Mesenchymal stem cell (in vitro differentiated cells and primary cell): Measurements from ENCODE around the gene EXD3.

Experiments
- DNase-seq: peaks from one replicate; pipeline ENCODE4 v3.0.0-alpha.2; 2013
- H2AFZ ChIP-seq: one replicate; pipeline ENCODE4 v1.6.1; 2013; ENCODE audit warnings: low read depth, mild to moderate bottlenecking, control low read depth, inconsistent platforms, low read length, moderate library complexity
- H2AK5ac ChIP-seq: 2 replicates; pipeline ENCODE4 v1.6.1; 2013; ENCODE audit warnings: low read length, moderate library complexity, mild to moderate bottlenecking, inconsistent platforms; ENCODE audit not compliant: severe bottlenecking
- H2BK120ac ChIP-seq: one replicate; pipeline ENCODE4 v1.6.1; 2013; ENCODE audit warnings: low read depth, mild to moderate bottlenecking, inconsistent platforms, low read length, moderate library complexity
- H2BK12ac ChIP-seq, 2 experiments: one replicate each; pipeline ENCODE4 v1.6.1; 2013; ENCODE audit warnings: inconsistent platforms in 2 of 2, low read length in 2 of 2, mild to moderate bottlenecking in 2 of 2, moderate library complexity in 2 of 2, control low read depth in 1 of 2
- H2BK15ac ChIP-seq: one replicate; pipeline ENCODE4 v1.6.1; 2013; ENCODE audit warnings: mild to moderate bottlenecking, low read depth, inconsistent platforms; ENCODE audit not compliant: poor library complexity, severe bottlenecking
- H2BK5ac ChIP-seq: 2 replicates; pipeline ENCODE4 v1.6.1; 2013; ENCODE audit warnings: low read depth, mild to moderate bottlenecking, low read length, control low read depth, inconsistent platforms; ENCODE audit not compliant: poor library complexity, severe bottlenecking
- H3K14ac ChIP-seq, 2 experiments: one replicate each; pipeline ENCODE4 v1.6.1; 2013; ENCODE audit warnings: inconsistent platforms in 2 of 2, low read length in 2 of 2, control low read depth in 1 of 2, mild to moderate bottlenecking in 1 of 2, moderate library complexity in 1 of 2
- H3K18ac ChIP-seq, 2 experiments: one replicate each; pipeline ENCODE4 v1.6.1; 2013; ENCODE audit warnings: inconsistent platforms in 2 of 2, low read length in 2 of 2, control low read depth in 1 of 2, low read depth in 1 of 2, mild to moderate bottlenecking in 1 of 2
- H3K23ac ChIP-seq, 2 experiments: one replicate each; pipeline ENCODE4 v1.6.1; 2013; ENCODE audit warnings: inconsistent platforms in 2 of 2, low read length in 2 of 2, mild to moderate bottlenecking in 2 of 2, moderate library complexity in 2 of 2, control low read depth in 1 of 2
- H3K27ac ChIP-seq: 2 replicates; pipeline ENCODE4 v1.5.1; 2013; ENCODE audit warnings: mild to moderate bottlenecking, moderate library complexity, low read length, control low read depth, inconsistent platforms; ENCODE audit not compliant: poor library complexity, severe bottlenecking
- H3K27me3 ChIP-seq, 2 experiments: 2 replicates each; pipeline versions ENCODE4 v1.6.1 to v1.7.0; 2013; ENCODE audit warnings: low read length in 2 of 2, mild to moderate bottlenecking in 2 of 2, moderate library complexity in 2 of 2, control low read depth in 1 of 2, inconsistent platforms in 1 of 2; ENCODE audit not compliant: control insufficient read depth in 1 of 2, insufficient read depth in 1 of 2
- H3K36me3 ChIP-seq, 2 experiments: 2 replicates each; pipeline versions ENCODE4 v1.6.1 to v1.7.0; 2013; ENCODE audit warnings: low read length in 2 of 2, control low read depth in 1 of 2, inconsistent platforms in 1 of 2, low read depth in 1 of 2, mild to moderate bottlenecking in 1 of 2; ENCODE audit not compliant: insufficient read depth in 2 of 2, control insufficient read depth in 1 of 2
- H3K4ac ChIP-seq, 2 experiments: one replicate each; pipeline ENCODE4 v1.6.1; 2013; ENCODE audit warnings: inconsistent platforms in 2 of 2, low read length in 2 of 2, mild to moderate bottlenecking in 2 of 2, moderate library complexity in 2 of 2, control low read depth in 1 of 2, low read depth in 1 of 2
- H3K4me1 ChIP-seq: 2 replicates; pipeline ENCODE4 v1.6.1; 2013; ENCODE audit warnings: low read depth, low read length, control low read depth; ENCODE audit not compliant: control insufficient read depth, insufficient read depth
- H3K4me2 ChIP-seq: 2 replicates; pipeline ENCODE4 v1.6.1; 2013; ENCODE audit warnings: low read length, mild to moderate bottlenecking, inconsistent platforms; ENCODE audit not compliant: poor library complexity, severe bottlenecking
- H3K4me3 ChIP-seq, 2 experiments: 2 replicates each; pipeline versions ENCODE4 v1.5.1 to v1.7.0; 2013; ENCODE audit warnings: low read length in 2 of 2, mild to moderate bottlenecking in 2 of 2, control low read depth in 1 of 2, low read depth in 1 of 2; ENCODE audit not compliant: insufficient read depth in 1 of 2
- H3K79me1 ChIP-seq: replicated peaks from 2 replicates; pipeline ENCODE4 v1.6.1; 2013; ENCODE audit warnings: mild to moderate bottlenecking, control low read depth, low read length, inconsistent platforms; ENCODE audit not compliant: poor library complexity, severe bottlenecking
- H3K9ac ChIP-seq: 2 replicates; pipeline ENCODE4 v1.7.0; 2013; ENCODE audit warnings: mild to moderate bottlenecking, low read length, moderate library complexity
- H3K9me3 ChIP-seq: 2 replicates; pipeline ENCODE4 v1.7.0; 2013; ENCODE audit warnings: mild to moderate bottlenecking, low read length; ENCODE audit not compliant: control insufficient read depth
- H4K8ac ChIP-seq: one replicate; pipeline ENCODE4 v1.6.1; 2013; ENCODE audit warnings: inconsistent platforms, mild to moderate bottlenecking, low read length, moderate library complexity
- H4K91ac ChIP-seq: one replicate; pipeline ENCODE4 v1.6.1; 2013; ENCODE audit warnings: mild to moderate bottlenecking, low read length, inconsistent platforms
- WGBS: methylation state at CpG from one replicate; pipeline ENCODE4 v1.1.7; 2013; ENCODE audit warnings: mixed read lengths; 5-methylcytosine and 5-hydroxymethylcytosine counted together

Gene EXD3

GRCh38 chr9:137423514-137424291 lies 741 bp upstream of the EXD3 start:
- 18% methylated on average over 71 of the region's 77 CpGs for WGBS
- no peak for DNase-seq
- H3K9me3 ChIP-seq, result no peaks in the 10 kb centered on the region

DNA sequence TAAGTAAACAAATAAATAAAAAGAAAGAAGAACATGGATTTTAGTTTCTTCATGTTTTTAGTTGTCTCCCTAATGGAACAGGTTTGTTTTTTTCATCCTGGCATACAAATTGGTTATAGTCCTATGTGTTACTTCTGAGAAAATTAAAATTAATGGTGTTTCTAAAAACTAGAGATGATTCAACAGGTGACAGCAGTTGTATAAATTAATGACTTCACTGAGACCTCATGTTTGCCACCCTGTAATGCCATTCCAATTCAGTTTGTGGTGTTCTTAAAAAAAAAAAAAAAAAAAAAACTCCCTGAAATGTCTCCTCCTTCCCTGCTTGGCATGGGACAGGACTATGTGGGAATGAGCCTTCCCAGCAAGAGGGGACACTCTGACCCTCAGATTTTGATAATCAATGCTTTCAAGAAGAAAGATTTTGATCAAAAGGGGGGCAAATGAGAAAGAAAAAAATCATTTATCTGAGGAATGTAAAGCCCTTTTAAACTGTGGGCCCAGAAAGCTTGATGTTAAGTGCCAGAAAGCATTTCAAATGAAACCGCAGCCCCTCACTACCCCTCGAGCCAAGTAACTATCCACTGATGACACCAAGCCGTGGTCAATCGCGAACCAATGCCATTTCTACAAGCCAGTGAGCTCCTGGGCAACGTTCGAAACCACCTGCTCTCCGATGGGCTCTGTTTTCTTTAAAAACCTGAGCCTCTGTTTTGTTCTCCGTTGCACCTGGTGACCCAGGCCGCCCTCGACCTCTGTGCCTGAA lies 941 bp downstream of the EXD3 start:
- Histone ChIP-seq H2BK12ac (no peak overlapping the region), H4K8ac (peak overlapping the region; percentile 96), H3K14ac (no peak overlapping the region), H3K4me2 (peak overlapping the region; percentile 80), H4K91ac (no peak overlapping the region), H3K18ac (peak overlapping the region; percentile 56 to 64), H3K23ac (no peak overlapping the region), H3K79me1 (peaks cover 24% of the 10 kb centered on the region), H3K9ac (peak overlapping the region; percentile 90), H2BK5ac (no peak overlapping the region), H3K9me3 (no peaks in the 10 kb centered on the region), H2AFZ (peak overlapping the region; percentile 99), H3K4me3 (peak overlapping the region; percentile 89 to 96), H3K27ac (no peak overlapping the region), H3K36me3 (peaks cover 0 to 12% of the 10 kb centered on the region in 2 experiments), H2BK15ac (peak overlapping the region; percentile 69), H3K4me1 (peaks cover 26% of the 10 kb centered on the region), H3K4ac (peak overlapping the region in 1 of 2 experiments; percentile 90), H2BK120ac (no peak overlapping the region), H3K27me3 (no peaks in the 10 kb centered on the region), H2AK5ac (no peak overlapping the region)
- 14% methylated on average over 11 of the region's 11 CpGs for WGBS
- DNase-seq, result no peak

More at GRCh38 chr9:137423514-137424291, 741 bp upstream of the EXD3 start:
- H3K23ac ChIP-seq, result peak overlapping the region in 1 of 2 experiments; percentile 74
- H3K4me2 ChIP-seq, result peak overlapping the region; percentile 94
- no peak overlapping the region for H2BK5ac ChIP-seq
- peak overlapping the region; percentile 88 for H4K8ac ChIP-seq
- H3K27me3 ChIP-seq, result no peaks in the 10 kb centered on the region
- H3K4ac ChIP-seq, result peak overlapping the region in 1 of 2 experiments; percentile 42
- peak overlapping the region in 1 of 2 experiments; percentile 13 for H2BK12ac ChIP-seq
- H3K9ac ChIP-seq, result peak overlapping the region; percentile 15
- peak overlapping the region; percentile 66 to 71 for H3K4me3 ChIP-seq
- H2BK120ac ChIP-seq, result peak overlapping the region; percentile 73
- peaks cover 0 to 3% of the 10 kb centered on the region in 2 experiments for H3K36me3 ChIP-seq
- H2BK15ac ChIP-seq, result peak overlapping the region; percentile 48
- no peak overlapping the region for H3K27ac ChIP-seq
- H2AFZ ChIP-seq, result peak overlapping the region; percentile 65
- H2AK5ac ChIP-seq, result no peak overlapping the region
- H4K91ac ChIP-seq, result peak overlapping the region; percentile 75
- peaks cover 23% of the 10 kb centered on the region for H3K4me1 ChIP-seq
- H3K14ac ChIP-seq, result peak overlapping the region in 1 of 2 experiments; percentile 50
- peak overlapping the region; percentile 70 to 72 for H3K18ac ChIP-seq
- H3K79me1 ChIP-seq, result peaks cover 16% of the 10 kb centered on the region

GRCh38 chr9:137417161-137418021 lies 5.6 kb downstream of the EXD3 start:
- no peak overlapping the region for H4K91ac ChIP-seq
- H2BK15ac ChIP-seq, result no peak overlapping the region
- no peak for DNase-seq
- H2BK120ac ChIP-seq, result no peak overlapping the region
- no peak overlapping the region for H2AK5ac ChIP-seq
- no peak overlapping the region for H4K8ac ChIP-seq
- H3K4ac ChIP-seq, result peak overlapping the region in 1 of 2 experiments; percentile 24
- H2AFZ ChIP-seq, result no peak overlapping the region
- peak overlapping the region in 1 of 2 experiments; percentile 61 for H3K4me3 ChIP-seq
- H3K27ac ChIP-seq, result no peak overlapping the region
- H3K18ac ChIP-seq, result no peak overlapping the region
- H2BK12ac ChIP-seq, result no peak overlapping the region
- no peak overlapping the region for H3K4me2 ChIP-seq
- peaks cover 0 to 29% of the 10 kb centered on the region in 2 experiments for H3K36me3 ChIP-seq
- no peak overlapping the region for H3K14ac ChIP-seq
- no peak overlapping the region for H3K23ac ChIP-seq
- no peak overlapping the region for H2BK5ac ChIP-seq
- peaks cover 14% of the 10 kb centered on the region for H3K4me1 ChIP-seq
- H3K9ac ChIP-seq, result peak overlapping the region; percentile 18
- peaks cover 45% of the 10 kb centered on the region for H3K79me1 ChIP-seq
- H3K27me3 ChIP-seq, result no peaks in the 10 kb centered on the region
- no peaks in the 10 kb centered on the region for H3K9me3 ChIP-seq
- 96% methylated on average over 92 of the region's 99 CpGs for whole genome bisulfite sequencing
